ENCODE data around the gene LRIG1.

Gene LRIG1

DNA sequence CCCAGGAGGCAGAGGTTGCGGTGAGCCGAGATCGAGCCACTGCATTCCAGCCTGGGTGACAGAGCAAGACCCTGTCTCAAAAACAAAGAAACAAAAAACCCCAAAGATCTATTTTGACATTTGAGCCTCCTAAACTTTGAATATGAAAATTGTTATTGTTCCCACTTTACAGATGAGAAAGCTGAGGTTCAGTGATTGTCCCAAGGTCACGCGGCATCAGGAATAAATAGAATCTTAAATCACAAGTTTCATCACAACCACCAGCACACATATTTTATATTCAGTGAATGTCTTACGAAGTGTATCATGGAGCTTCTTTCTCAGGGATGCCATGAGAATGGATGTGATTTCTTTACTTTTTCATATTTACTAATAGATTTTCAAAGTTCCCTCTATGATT lies 5.3 kb upstream of the LRIG1 start:
- no peak for DNase-seq (ENCODE audit: low spot score)

DNA sequence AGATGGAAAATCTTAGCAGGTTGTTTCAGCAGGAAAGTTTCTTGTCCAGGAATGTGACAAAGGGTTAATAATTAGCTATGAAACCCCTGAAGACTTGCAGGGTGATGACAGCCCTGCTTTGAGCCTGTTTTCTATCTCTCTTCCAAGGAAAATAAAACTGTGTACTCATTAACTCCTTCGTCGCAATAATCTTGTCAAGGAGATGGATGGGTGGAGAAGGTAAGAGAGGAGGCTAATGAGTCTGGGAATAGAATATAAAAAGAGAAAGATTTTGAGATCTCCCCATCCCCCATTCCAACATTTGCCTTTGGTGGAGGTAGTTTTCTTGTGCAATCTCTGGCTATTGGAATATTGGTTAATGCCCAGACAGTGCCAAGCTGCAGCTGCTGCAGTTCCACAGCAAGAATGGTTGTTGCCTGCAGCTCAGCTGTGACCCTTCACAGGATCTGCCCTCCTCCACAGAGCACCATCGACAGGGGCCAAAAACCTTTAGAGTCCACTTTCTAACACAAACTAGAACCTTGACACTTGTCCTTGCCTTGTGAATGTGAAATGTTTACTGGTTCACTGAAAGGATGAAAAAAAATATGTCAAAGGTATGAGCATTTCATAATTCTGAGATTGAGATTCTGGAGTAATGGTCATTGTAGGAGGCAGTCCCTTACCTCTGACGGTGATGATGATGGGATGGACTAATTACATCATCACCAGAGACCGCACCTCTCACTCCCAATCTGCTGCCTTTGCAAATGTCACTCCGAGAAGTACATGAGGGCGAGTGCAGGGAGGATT lies 4.2 kb upstream of the LRIG1 start:
- no peak for DNase-seq (ENCODE audit: low spot score)

DNA sequence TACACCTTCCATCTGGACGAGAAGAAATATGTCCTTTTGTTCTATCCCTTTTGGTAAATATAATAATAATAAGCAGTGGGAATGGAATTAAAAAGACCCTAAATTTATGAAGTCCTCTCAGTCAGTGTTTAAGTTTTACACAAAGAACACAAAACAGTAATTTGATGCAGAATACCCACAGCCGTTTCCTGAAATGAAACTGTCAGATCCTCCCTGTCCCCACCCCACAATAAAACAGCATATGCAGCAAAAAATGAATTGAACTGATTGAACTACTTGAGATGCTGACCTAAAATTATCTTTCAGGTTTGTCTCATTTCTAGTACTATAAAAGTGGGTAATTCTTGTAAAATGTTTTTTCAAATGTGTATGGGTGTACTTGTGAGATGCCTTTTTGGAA lies 2.2 kb upstream of the LRIG1 start:
- no peak for DNase-seq (ENCODE audit: low spot score)

DNA sequence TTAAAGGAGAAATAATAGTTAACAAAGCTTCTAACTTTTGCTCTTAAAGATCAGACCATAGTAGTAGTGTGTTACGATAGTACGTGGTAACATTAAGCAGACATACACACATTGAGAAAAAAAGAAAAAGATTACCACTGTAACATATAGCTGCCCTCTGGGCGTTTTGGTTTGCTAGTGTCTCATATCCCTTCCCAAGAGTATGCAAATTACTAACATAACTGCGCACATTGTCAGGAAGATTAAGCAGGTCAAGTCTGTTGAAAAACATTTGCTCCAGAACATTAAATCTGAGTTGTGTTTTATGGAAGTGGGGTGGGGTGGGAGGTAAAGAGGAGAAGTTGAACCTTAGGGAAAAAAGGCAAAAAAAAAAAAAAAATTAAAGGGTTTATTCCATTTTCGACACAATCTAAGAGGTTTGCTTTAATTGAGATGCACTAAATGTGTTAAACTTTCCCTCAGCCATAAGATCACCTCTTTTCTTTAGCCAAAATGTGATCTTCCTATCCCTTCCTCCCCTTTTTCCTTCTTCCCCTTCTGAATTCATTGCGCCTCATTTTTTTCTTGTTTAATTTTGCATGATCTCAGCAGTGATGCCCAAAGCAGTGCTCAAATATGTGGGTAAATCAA lies 1.5 kb upstream of the LRIG1 start:
- no peak for DNase-seq (ENCODE audit: low spot score)

DNA sequence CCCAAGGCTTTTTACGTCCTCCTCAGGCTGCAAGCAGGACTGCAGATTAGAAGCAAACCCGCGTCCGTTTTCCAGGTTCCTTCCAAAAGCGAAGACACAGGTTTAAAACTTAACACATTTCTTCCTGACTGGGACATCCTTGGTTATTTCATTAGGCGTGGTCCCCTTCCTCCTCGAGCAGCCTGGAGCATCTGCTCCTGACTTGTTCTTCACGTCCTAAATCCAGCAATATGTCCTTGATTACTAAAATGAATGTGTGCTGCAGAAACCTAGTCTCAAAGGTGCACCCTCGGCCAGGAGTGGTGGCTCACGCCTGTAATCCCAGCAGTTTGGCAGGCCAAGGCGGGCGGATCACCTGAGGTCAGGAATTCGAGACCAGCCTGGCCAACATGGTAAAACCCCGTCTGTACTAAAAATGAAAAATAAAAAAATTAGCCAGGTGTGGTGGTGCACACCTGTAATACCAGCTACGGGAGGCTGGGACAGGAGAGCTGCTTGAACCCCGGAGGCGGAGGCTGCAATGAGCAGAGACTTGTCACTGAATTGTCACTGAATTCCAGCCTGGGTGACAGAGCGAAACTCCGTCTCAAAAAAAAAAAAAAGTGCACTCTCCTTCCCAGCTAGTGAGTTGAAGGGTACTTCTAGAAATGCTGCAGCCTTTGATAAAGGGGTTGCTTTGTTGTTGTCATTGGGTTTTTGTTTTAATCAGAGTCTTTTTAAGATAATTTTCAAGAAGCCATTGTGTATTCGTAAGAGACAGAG lies 842 bp upstream of the LRIG1 start:
- DNase-seq (ENCODE audit: low spot score) = no peak

DNA sequence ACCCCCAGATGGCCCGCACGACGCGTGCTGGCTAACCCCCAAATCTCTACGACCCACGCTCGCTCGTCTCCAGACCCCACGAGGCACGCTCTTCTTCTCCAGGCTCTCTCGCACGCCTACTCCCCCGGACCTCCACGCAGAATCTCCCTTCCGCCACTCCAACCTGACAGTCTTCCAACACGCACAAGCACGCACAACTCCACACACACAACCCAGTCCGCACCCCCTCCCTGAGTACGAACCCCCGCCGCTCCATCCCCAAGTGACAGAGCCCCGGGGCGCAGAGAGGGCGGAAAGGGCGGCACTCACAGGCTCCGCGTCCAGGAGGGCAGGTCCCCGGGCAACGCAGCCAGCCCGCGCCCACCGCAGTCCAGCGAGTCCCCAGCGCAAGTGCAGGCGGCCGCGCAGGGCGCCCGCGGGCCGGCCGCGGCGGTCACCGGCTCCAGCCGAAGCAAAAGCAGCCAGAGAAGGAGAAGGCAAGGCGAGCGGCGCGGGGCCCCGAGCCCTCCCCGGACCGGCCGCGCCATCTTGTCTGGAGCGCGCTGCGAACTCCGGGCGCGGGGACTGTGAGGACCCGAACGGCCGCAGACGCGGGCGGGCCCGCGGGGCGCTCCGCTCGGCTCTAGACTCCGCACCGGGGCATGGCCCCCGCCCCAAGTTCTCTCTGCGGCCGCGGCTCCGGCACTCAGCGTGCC lies 794 bp downstream of the LRIG1 start:
- peak; percentile 29 for DNase-seq (ENCODE audit: low spot score)

DNA sequence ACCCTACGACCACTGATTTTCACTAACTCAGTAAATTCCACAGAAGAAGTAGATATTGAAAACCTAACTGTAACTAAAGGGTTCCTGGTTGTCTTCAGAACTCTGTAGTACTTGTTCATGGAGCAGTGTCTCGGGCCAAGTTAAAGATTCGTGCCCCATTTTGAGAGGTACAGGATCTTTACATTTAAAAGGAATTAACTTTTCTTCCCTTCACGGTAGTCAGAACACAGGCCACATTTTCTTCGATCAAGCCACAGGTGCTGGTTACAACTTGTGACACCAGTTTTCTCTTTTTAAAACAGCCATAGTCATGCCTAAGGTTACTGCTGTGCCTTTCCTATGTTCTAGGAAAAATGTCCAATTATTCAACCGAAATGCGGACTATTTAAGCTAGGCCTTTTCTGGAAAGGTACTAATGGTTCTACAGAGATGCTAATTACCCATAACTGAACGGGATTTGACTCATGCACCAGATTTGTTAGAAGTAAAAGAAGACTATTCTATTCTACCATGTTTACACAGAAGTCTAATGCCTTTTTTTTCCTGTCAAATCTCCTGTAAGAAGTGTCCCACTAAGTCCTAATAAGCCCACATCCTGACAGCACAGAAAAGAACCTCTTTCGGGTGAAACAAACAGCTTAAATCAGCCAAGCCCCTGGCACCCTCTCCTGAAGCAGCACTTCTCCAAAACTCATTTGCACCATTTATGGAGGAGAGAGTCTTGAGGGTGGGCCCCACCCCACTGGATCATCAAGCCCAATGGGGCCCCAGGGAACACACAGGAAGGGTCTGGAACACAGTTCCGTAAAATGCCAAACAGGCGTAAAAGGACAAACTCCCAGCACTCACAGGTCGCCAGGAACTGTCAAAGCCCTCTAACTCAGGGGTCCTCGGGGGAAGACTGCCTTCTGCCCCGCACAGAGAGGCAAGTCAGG lies 1.9 kb downstream of the LRIG1 start:
- no peak for DNase-seq (ENCODE audit: low spot score)

DNA sequence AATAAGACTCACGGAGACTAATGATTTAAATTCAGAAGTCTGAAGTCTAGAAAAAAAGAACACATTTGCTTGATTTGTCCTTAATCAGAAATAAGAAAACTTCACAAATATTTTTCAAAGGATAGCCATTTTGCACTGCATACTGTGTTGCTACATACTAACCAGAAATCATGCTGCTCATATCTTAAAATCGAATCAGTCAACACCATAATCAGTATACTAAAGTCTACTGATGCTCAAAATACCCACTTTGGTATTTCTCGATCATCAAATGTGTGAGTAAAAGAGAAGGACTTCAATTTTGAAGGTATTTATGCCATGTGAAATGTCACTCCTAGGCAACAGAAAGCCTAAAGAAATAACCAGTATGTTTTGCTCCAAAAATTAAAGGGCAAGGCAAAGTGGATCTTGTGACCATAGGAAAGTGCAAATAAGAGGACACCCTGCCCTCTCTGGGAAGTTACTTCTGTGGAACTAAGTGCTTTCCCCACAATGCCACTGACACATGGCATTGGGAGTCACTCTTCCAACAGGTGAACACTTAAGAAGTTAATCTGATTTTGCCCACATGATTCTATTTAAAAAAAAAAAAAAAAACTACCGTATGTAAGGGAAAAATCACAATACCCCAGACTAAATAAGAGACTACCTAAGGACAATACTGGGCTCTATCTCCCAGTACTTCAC lies 2.7 kb downstream of the LRIG1 start:
- DNase-seq (ENCODE audit: low spot score) = no peak

DNA sequence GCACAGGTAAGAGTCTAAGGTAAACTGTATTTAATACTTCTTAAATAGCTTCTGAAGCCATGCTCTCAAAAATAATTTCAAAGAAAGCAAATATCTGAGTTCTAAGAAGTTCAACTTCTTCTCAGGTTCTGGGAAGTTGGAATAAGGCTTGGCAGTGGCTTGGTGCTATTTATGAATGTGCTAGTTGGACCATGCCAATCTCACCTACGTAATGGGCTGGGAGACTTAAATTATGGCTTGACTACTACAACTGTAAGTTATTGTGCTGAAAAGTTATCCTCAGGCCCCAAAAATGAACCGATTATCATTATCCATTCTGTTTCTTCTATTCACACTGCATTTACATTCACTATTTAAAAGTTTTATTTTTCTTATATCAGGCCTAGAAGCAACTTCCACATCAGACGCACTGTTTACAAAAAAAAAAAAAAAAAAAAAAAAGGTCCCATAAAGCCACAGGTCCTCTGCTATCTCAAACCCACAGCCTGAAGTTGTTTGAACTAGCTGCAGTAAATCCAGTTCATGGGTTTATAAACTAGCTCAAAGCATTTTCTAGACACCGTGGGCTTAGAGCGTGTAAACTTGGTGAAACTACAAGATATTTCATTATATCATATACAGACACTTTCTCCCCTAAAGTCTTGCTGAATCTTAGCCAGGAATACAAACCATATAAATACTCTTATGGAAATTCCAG lies 3.4 kb downstream of the LRIG1 start:
- DNase-seq (ENCODE audit: low spot score) = no peak

DNA sequence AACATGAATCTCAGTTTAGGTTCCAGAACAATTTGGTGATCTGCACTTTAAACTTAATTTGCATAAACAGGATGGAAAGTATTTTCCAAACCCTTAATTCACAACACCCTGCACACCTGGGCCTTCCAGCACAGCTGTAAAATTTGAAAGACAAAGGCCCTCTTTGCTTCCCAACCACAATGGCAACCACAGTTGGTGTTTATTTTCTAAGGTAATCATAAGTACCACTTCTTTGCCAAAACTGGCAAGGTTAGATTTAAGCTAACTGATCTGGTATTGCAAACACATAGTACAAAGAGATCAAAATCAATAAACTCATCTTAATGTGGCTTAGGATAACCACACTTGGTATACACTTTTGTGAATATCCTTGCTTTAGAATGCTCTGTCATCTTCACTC lies 4.1 kb downstream of the LRIG1 start:
- no peak for DNase-seq (ENCODE audit: low spot score)

DNA sequence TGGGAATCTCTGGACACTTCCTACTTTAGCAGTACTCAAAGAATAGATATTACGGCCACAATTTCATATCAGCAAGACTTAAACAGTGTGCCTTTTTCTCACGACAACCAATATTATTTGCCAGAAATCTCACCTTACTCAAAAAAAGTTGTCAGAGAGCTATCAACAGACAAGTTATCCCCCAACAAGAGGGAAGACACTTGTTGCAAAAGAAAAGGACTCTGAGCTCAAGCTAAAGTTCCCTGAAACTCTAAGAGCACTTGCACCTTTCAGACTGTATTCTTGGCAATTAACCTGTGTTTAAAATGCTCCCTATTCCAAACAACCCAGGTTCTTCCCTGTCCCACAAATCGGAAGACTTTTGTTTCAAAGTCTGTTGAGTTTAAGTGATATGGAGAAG lies 4.5 kb downstream of the LRIG1 start:
- DNase-seq (ENCODE audit: low spot score) = no peak

DNA sequence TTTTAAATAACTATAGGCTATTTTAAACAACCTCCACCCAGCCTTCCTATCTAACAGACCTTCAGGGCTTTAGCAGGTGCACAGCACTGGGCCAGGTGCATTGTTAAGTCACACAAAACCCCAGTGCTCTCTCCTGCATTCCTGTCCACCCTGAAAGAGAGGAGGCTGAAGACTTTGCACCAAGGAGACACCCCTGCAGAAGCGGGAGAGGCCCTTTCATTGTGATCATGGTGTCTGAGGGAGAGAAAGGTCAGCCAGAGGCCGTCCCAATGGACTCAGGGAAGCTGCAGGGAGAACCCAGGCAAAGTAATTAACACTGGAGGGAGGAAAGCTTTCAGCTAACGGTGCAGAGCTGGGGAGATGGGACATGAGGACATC lies 5.2 kb downstream of the LRIG1 start:
- DNase-seq (ENCODE audit: low spot score) = no peak

DNA sequence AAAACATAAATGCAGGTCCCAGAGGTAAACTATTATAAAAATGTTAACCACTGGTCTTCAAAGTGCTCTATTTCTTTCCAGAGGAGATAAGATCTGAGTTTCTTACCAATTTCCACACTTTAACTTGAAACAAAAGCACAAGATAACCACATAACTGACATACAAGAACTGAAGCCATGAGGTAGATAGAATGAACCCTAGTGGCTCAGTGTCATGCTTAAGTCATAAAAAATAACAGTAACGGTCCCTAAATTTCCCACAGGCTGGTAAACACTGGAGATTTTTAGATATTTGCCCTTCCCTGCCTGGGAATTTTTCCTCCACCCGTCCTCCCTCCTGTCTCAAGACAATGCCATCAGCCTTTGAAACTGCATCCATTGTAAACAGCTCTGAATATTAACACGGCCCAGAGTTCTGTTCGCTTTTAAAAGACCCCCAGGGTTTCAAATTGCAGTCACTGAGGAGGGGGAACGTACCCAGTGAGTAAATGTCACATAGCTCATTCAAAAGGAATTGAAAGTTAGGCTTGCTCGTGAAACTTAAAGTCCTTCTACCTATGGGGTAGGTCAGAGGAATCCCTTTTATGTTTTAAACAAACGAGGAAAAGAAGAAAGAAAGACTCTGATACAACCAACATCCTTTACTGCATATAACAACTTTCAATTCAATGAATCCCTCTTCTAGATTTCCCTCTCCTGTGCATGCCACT lies 5.7 kb downstream of the LRIG1 start:
- no peak for DNase-seq (ENCODE audit: low spot score)

DNA sequence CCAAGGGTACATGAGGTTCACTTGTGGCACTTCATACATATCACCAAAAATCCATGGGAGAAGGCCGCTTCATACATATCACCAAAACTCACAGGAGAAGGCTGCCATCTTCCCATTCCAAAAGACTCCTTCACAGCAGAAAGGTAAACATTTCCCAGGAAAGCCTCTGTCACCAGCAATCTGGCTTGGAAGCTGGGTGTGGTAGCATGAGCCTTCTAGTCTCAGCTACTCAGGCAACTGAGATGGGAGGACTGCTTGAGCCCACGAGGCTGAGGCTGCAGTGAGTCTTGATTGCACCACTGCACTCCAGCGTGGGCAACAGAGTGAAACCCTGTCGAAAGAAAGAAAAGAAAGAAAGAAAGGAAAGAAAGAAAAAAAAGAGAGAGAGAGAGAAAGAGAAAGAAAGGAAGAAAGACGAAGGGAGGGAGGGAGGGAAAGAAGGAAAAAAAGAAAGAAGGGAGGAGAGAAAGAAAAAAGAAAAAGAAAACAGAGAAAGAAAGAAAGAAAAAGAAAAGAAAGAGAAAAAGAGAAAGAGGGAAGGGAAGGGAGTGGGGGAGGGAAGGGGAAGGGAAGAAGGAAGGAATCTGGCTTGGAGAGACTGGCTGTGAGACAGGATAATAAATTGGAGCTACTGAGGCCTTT lies 7.2 kb downstream of the LRIG1 start:
- no peak for DNase-seq (ENCODE audit: low spot score)

DNA sequence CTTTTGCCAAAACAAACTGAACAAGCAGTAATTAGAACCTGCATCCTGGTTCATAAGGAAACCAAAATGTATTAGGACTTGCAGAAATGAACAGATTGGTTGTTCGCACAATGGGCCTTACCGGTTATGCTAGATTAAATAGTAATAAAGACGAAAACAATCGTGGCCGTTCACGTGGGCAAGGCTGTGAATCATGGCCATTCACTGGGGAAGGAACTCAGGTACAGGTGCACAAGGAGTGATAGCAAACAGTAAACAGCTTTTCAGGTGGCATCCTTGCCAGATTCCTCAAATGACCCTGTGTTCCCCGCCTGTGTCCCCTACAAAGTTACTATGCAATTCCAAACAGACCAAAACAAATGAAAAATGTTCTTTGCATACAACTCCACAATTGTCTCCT lies 8.2 kb downstream of the LRIG1 start:
- DNase-seq (ENCODE audit: low spot score) = no peak

DNA sequence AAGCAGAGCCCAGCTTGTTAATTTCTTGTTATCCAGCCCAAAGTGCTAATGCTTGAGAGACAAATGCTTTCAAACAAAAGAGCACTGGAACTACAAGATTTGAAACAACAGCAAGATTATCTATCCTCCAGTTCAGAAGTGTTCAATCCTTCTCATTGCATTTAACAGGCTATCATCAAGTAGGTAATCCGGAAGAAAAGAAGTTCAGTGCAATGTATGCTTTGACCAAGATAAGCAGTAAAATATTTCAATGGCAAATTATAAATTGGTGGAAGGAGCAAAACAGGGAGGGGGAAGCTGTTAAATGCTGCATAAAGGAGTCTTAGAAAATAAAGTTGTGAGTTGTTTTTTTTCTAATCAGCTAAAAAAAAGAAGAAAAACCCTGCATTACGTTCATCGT lies 8.8 kb downstream of the LRIG1 start:
- DNase-seq (ENCODE audit: low spot score) = no peak

DNA sequence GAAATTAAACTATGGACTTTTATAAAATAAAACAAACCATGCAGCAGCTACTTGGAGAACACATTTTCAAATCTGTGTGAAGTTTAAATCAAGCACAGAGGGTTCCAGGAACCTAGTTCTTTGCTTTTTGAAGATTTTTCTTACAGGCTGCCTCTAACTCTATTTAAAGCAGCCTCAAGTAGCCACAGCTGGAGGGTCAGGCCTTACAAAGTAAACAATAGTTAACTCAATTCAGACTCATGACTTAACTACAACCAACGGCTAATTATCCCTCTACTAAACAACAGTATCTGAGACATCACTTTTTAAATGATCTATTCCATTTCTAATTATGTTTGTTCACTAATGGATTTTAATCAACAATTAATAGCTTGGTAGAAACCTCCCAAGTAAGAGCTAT lies 9.8 kb downstream of the LRIG1 start:
- no peak for DNase-seq (ENCODE audit: low spot score)

DNA sequence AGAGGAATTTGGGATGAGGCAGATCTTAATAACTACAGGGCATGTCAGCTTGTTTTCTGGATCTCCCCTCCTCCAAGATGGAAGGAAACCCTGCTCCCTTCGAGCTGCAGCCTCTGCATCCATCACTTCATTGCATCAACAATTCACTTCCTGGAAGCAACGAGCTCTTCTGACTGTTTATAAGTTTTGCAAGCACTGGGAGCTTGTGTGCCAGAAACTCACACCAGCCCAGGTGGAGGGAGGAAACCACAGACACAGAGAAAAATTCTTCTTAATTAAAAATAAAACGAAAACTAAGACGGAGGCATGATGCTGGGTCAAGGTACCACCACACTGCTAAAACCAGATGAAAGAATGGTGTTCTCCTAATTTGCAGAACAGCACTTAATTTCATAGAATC lies 10.6 kb downstream of the LRIG1 start:
- no peak for DNase-seq (ENCODE audit: low spot score)

DNA sequence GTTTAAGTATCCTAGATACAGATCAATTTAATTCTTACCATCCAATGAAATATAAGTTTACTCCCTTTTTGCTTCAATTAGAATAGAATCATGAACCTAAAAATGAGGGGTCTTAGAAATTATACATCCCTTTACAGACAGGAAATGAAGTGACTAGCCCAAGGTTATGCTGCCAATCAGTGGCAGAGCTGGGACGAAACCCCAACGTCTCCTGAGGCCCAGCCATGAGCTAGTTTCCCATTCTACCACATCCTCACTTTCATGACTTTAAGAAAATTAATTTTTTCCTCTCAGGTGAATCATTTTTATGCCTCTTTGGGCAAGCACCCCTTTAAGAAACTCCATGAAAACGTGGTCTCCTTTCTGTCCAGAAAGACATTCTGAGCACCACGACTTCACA lies 11.2 kb downstream of the LRIG1 start:
- no peak for DNase-seq (ENCODE audit: low spot score)

All from hepatic stellate cell (primary cell).